SK-N-SH (cell line): ENCODE data around the gene IQSEC3. TPM values are rescaled to one million over a fixed set of nuclear protein-coding genes. Genes with fewer than 3 reads are reported as not detected.

Experiments
- CTCF ChIA-PET: fragments of 300-600, 350-600 bp; formaldehyde crosslinking; extraction: SDS; loops from one replicate; lab custom pipeline; 2021; lab: Yijun Ruan, JAX
- POLR2A ChIA-PET: fragments of 350-600 bp; sonication (Branson Sonifier 250); formaldehyde crosslinking; extraction: SDS; loops from one replicate; lab custom pipeline; 2020; ENCODE audit warnings: antibody characterized with exemption, inconsistent platforms; lab: Yijun Ruan, JAX
- DNase-seq: peaks from one replicate; pipeline ENCODE4 v3.0.0; 2012
- H2AFZ ChIP-seq: fragments of 200-600 bp; sonication (generic); 2 replicates; pipeline ENCODE4 v1.8.1; 2016; ENCODE audit warnings: antibody characterized with exemption, mild to moderate bottlenecking, low read depth
- H3F3A ChIP-seq: fragments of 200-600 bp; sonication (generic); replicated peaks from 2 replicates; pipeline ENCODE3; 2016; ENCODE audit warnings: antibody characterized with exemption, mild to moderate bottlenecking; ENCODE audit not compliant: insufficient read depth
- H3K27ac ChIP-seq, 2 experiments: fragments of 200-500 bp in 1 of 2; fragments of 200-600 bp in 1 of 2; sonication (Bioruptor generic) in 1 of 2; sonication (generic), shearing (Covaris generic) in 1 of 2; 2 replicates each; pipeline versions ENCODE4 v1.5.1 to v1.6.1; 2014 to 2016; ENCODE audit warnings: low read depth in 2 of 2, inconsistent platforms in 1 of 2, low read length in 1 of 2, mild to moderate bottlenecking in 1 of 2, mixed read lengths in 1 of 2
- H3K27me3 ChIP-seq: fragments of 200-600 bp; sonication (generic), shearing (Covaris generic); 2 replicates; pipeline ENCODE4 v1.6.1; 2016; ENCODE audit warnings: mixed run types; ENCODE audit not compliant: insufficient read depth
- H3K36me3 ChIP-seq, 2 experiments: fragments of 200-500 bp in 1 of 2; fragments of 200-600 bp in 1 of 2; sonication (Bioruptor generic) in 1 of 2; sonication (generic) in 1 of 2; replicated peaks in 1 of 2; 2 replicates each; pipeline versions ENCODE3 to v1.5.1; 2014 to 2016; ENCODE audit warnings: low read length in 1 of 2, mild to moderate bottlenecking in 1 of 2; ENCODE audit not compliant: insufficient read depth in 2 of 2, control insufficient read depth in 1 of 2
- H3K4me1 ChIP-seq, 2 experiments: fragments of 200-500 bp in 1 of 2; fragments of 200-600 bp in 1 of 2; sonication (Bioruptor generic) in 1 of 2; sonication (generic), shearing (Covaris generic) in 1 of 2; 2 replicates each; pipeline versions ENCODE4 v1.5.1 to v1.6.1; 2014 to 2016; ENCODE audit warnings: low read depth in 1 of 2, low read length in 1 of 2, mixed run types in 1 of 2; ENCODE audit not compliant: insufficient read depth in 2 of 2, control insufficient read depth in 1 of 2
- H3K4me2 ChIP-seq: fragments of 200-600 bp; sonication (generic), shearing (Covaris generic); 2 replicates; pipeline ENCODE4 v1.6.1; 2017; ENCODE audit warnings: mixed run types
- H3K4me3 ChIP-seq, 2 experiments: fragments of 200-500 bp in 1 of 2; fragments of 200-600 bp in 1 of 2; sonication (Bioruptor generic) in 1 of 2; sonication (generic), shearing (Covaris generic) in 1 of 2; 2 replicates each; pipeline versions ENCODE4 v1.5.1 to v1.8.1; 2014 to 2016; ENCODE audit warnings: low read depth in 2 of 2, inconsistent platforms in 1 of 2, low read length in 1 of 2, mild to moderate bottlenecking in 1 of 2, mixed read lengths in 1 of 2, moderate library complexity in 1 of 2
- H3K79me2 ChIP-seq: fragments of 200-600 bp; sonication (generic); 2 replicates; pipeline ENCODE4 v1.8.1; 2017; ENCODE audit warnings: mild to moderate bottlenecking; ENCODE audit not compliant: insufficient read depth
- H3K9ac ChIP-seq: fragments of 200-600 bp; sonication (generic); 2 replicates; pipeline ENCODE4 v1.6.1; 2017; ENCODE audit warnings: mixed run types
- H3K9me2 ChIP-seq: fragments of 200-600 bp; sonication (generic); 2 replicates; pipeline ENCODE4 v1.6.1; 2017; ENCODE audit warnings: mixed run types
- H3K9me3 ChIP-seq: fragments of 200-600 bp; sonication (generic); 2 replicates; pipeline ENCODE4 v1.6.1; 2017; ENCODE audit warnings: mixed run types, mild to moderate bottlenecking, moderate library complexity
- H4K20me1 ChIP-seq: fragments of 200-600 bp; sonication (generic); 2 replicates; pipeline ENCODE4 v1.6.1; 2017; ENCODE audit warnings: mild to moderate bottlenecking, mixed run types; ENCODE audit not compliant: insufficient read depth
- CHD2 ChIP-seq: fragments of 150-350 bp; IDR thresholded peaks from 2 replicates; pipeline ENCODE4 v1.6.1; 2018; ENCODE audit warnings: low read length; ENCODE audit not compliant: partially characterized antibody
- EP300 ChIP-seq, 2 experiments: IDR thresholded peaks; 2 replicates each; pipeline versions ENCODE4 v1.4.0 to v1.6.1; 2012; ENCODE audit warnings: borderline replicate concordance in 1 of 2, low read depth in 1 of 2, low read length in 1 of 2
- EZH2phosphoT487 ChIP-seq: fragments of 200-600 bp; sonication (generic); IDR thresholded peaks from 2 replicates; pipeline ENCODE4 v1.6.1; 2017; ENCODE audit warnings: low read depth, mixed run types, mild to moderate bottlenecking, antibody characterized with exemption, moderate library complexity, borderline replicate concordance
- FOSL2 ChIP-seq: IDR thresholded peaks from 2 replicates; pipeline ENCODE4 v1.4.0; 2012; ENCODE audit warnings: low read depth, mild to moderate bottlenecking, moderate library complexity, borderline replicate concordance
- FOXJ3 ChIP-seq: sonication (generic); formaldehyde crosslinking; IDR thresholded peaks from 2 replicates; pipeline ENCODE4 v1.5.1; 2020; ENCODE audit warnings: mild to moderate bottlenecking, missing genetic modification reagents
- GABPA ChIP-seq: IDR thresholded peaks from 2 replicates; pipeline ENCODE4 v1.4.0; 2012; ENCODE audit warnings: low read depth, mild to moderate bottlenecking
- GATA2 ChIP-seq: sonication (generic); formaldehyde crosslinking; IDR thresholded peaks from 2 replicates; pipeline ENCODE4 v1.5.0; 2020; ENCODE audit warnings: mild to moderate bottlenecking, missing genetic modification reagents
- JUND ChIP-seq: IDR thresholded peaks from 2 replicates; pipeline ENCODE4 v1.4.0; 2012
- MEF2A ChIP-seq: IDR thresholded peaks from 2 replicates; pipeline ENCODE4 v1.4.0; 2012; ENCODE audit warnings: low read depth, borderline replicate concordance
- MXI1 ChIP-seq: IDR thresholded peaks from 2 replicates; pipeline ENCODE4 v1.6.1; 2012; ENCODE audit warnings: mild to moderate bottlenecking, low read depth, low read length, improper control_type of control experiment
- PBX3 ChIP-seq: IDR thresholded peaks from 2 replicates; pipeline ENCODE4; 2012
- POLR2AphosphoS5 ChIP-seq: IDR thresholded peaks from 2 replicates; pipeline ENCODE4 v1.6.1; 2012; ENCODE audit warnings: low read depth, low read length
- RCOR1 ChIP-seq: fragments of 150-350 bp; IDR thresholded peaks from 2 replicates; pipeline ENCODE4 v1.6.1; 2017; ENCODE audit warnings: antibody characterized with exemption, low read length
- RXRA ChIP-seq: IDR thresholded peaks from 2 replicates; pipeline ENCODE4 v1.4.0; 2012; ENCODE audit warnings: low read depth, mild to moderate bottlenecking, borderline replicate concordance
- SIN3A ChIP-seq: IDR thresholded peaks from 2 replicates; pipeline ENCODE4 v1.6.1; 2012; ENCODE audit warnings: low read depth, mild to moderate bottlenecking, low read length, moderate library complexity, borderline replicate concordance
- SMC3 ChIP-seq: IDR thresholded peaks from 2 replicates; pipeline ENCODE4 v1.6.1; 2012; ENCODE audit warnings: low read depth, low read length, improper control_type of control experiment
- USF2 ChIP-seq: fragments of 150-350 bp; IDR thresholded peaks from 2 replicates; pipeline ENCODE4 v1.6.1; 2017; ENCODE audit warnings: antibody characterized with exemption, low read length, low read depth, borderline replicate concordance
- WGBS: methylation state at CpG from one replicate; pipeline ENCODE4 v1.1.6; 2017; ENCODE audit warnings: low lambda C conversion rate; 5-methylcytosine and 5-hydroxymethylcytosine counted together
- polyA plus RNA-seq, 3 experiments: library from polyadenylated mRNA; depleted of rRNA; stranded (reverse); fragments of >200 nt; gene quantifications; 2 replicates each; pipeline ENCODE4 v1.2.3, GENCODE V29; 2012
- TF ChIP-seq, protein P1 (sequence below): fragments of 150-350 bp; IDR thresholded peaks from 2 replicates; pipeline ENCODE4 v1.6.1; 2016; ENCODE audit warnings: mild to moderate bottlenecking, low read depth, low read length
- TF ChIP-seq, protein P2 (sequence below): IDR thresholded peaks from 2 replicates; pipeline ENCODE4 v1.6.1; 2012; ENCODE audit warnings: mild to moderate bottlenecking, low read depth, low read length, moderate library complexity

The IQSEC3 gene
- polyA plus RNA-seq, 1 of the 3 experiments (the other 2 are of a cell fraction) = 0.02 TPM

GRCh38 chr12:147242-147641, 80.7 kb downstream of the IQSEC3 start:
- H3F3A ChIP-seq = no peaks in the 10 kb centered on the region
- TF ChIP-seq GATA2 (CRISPR knock-in tag) = no peak
- no peak for TF ChIP-seq RCOR1
- TF ChIP-seq SMC3 = no peak
- TF ChIP-seq EZH2phosphoT487 = no peak
- TF ChIP-seq FOXJ3 (CRISPR knock-in tag) = no peak
- TF ChIP-seq, all 33 proteins: peak for 0
- no peaks in the 10 kb centered on the region for H3K79me2 ChIP-seq
- no peaks in the 10 kb centered on the region for H3K36me3 ChIP-seq
- ChIA-PET CTCF (interaction anchor here (1.0 to 2.2 kb wide), 4 partner anchors 10 to 73 kb away, joined by 3 to 4 read pairs (median 4); no protein-coding TSS in a partner anchor), POLR2A (no interaction called here)
- H3K9me3 ChIP-seq = no peaks in the 10 kb centered on the region
- 69% methylated on average over 6 of the region's 9 CpGs for WGBS
- no peaks in the 10 kb centered on the region for H3K27me3 ChIP-seq
- no peak overlapping the region for H3K4me3 ChIP-seq
- no peaks in the 10 kb centered on the region for H3K9me2 ChIP-seq
- no peaks in the 10 kb centered on the region for H4K20me1 ChIP-seq
- no peak overlapping the region for H2AFZ ChIP-seq
- no peak overlapping the region for H3K9ac ChIP-seq
- H3K4me1 ChIP-seq = peaks cover 0 to 3% of the 10 kb centered on the region in 2 experiments; a peak in 1 of 4 replicates
- H3K27ac ChIP-seq = no peak overlapping the region
- H3K4me2 ChIP-seq = no peak overlapping the region
- no peak for DNase-seq

DNA sequence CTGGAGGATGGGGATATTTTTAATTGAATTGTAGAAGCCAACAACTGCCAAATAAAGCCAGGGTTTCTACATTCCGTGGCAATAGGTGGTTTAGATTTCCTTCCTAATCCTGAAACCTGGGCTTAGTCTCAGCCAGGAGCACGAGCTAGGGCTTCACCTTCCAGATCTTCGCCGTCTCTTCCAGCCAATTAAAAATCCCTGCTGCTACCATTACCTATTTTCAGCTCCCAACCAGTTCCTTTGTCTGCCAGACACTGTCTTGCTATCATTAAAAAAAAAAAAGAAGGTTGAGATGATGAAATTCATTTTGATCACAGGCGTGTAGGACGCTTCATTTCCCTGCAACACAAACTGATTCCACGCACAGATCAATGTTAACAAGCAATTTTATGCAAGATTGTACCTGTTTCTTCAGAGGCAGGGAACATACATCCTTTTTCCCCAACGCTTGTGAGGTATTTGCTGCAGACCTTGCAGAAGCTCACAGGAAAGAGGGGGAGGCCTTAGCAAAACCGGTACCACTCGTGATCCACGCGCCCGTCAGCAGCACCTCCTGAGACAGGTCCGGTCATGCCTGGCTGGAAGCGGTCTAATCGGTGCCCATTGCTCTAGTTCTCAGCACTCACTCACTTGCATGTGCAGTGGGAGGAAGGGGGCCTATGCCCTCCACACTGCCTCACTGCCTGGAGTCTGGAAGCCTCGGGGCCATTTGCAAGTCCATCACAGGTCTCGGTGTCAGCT, 82.3 kb downstream of the IQSEC3 start:
- Histone ChIP-seq H3K9me3 (no peaks in the 10 kb centered on the region), H2AFZ (no peak overlapping the region), H3K4me1 (peaks cover 0 to 13% of the 10 kb centered on the region in 2 experiments; a peak in 1 of 4 replicates), H3K9me2 (no peaks in the 10 kb centered on the region), H3K4me2 (no peak overlapping the region), H3K9ac (no peak overlapping the region), H3F3A (no peaks in the 10 kb centered on the region), H3K4me3 (no peak overlapping the region), H3K79me2 (no peaks in the 10 kb centered on the region), H3K27me3 (no peaks in the 10 kb centered on the region), H3K27ac (no peak overlapping the region), H3K36me3 (no peaks in the 10 kb centered on the region), H4K20me1 (no peaks in the 10 kb centered on the region)
- POLR2A ChIA-PET = no interaction called here
- CTCF ChIA-PET = interaction anchor here (1.0 to 2.2 kb wide), 5 partner anchors 9 to 71 kb away, joined by 3 to 4 read pairs (median 3); no protein-coding TSS in a partner anchor
- TF ChIP-seq MEF2A (no peak), EP300 (IDR thresholded peaks at IDR 0.05; ENCODE audit: borderline replicate concordance in 1 of 2, low read depth in 1 of 2, low read length in 1 of 2) (no peak), PBX3 (no peak), CHD2 (no peak), RXRA (no peak), EZH2phosphoT487 (no peak), FOSL2 (no peak), SIN3A (no peak), JUND (no peak), GABPA (no peak), SMC3 (no peak), USF2 (no peak), MXI1 (no peak), POLR2AphosphoS5 (no peak)
- TF ChIP-seq, protein P1, sequence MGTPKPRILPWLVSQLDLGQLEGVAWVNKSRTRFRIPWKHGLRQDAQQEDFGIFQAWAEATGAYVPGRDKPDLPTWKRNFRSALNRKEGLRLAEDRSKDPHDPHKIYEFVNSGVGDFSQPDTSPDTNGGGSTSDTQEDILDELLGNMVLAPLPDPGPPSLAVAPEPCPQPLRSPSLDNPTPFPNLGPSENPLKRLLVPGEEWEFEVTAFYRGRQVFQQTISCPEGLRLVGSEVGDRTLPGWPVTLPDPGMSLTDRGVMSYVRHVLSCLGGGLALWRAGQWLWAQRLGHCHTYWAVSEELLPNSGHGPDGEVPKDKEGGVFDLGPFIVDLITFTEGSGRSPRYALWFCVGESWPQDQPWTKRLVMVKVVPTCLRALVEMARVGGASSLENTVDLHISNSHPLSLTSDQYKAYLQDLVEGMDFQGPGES = no peak
- TF ChIP-seq, protein P2, sequence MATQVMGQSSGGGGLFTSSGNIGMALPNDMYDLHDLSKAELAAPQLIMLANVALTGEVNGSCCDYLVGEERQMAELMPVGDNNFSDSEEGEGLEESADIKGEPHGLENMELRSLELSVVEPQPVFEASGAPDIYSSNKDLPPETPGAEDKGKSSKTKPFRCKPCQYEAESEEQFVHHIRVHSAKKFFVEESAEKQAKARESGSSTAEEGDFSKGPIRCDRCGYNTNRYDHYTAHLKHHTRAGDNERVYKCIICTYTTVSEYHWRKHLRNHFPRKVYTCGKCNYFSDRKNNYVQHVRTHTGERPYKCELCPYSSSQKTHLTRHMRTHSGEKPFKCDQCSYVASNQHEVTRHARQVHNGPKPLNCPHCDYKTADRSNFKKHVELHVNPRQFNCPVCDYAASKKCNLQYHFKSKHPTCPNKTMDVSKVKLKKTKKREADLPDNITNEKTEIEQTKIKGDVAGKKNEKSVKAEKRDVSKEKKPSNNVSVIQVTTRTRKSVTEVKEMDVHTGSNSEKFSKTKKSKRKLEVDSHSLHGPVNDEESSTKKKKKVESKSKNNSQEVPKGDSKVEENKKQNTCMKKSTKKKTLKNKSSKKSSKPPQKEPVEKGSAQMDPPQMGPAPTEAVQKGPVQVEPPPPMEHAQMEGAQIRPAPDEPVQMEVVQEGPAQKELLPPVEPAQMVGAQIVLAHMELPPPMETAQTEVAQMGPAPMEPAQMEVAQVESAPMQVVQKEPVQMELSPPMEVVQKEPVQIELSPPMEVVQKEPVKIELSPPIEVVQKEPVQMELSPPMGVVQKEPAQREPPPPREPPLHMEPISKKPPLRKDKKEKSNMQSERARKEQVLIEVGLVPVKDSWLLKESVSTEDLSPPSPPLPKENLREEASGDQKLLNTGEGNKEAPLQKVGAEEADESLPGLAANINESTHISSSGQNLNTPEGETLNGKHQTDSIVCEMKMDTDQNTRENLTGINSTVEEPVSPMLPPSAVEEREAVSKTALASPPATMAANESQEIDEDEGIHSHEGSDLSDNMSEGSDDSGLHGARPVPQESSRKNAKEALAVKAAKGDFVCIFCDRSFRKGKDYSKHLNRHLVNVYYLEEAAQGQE = no peak
- WGBS = 68% methylated on average over 16 of the region's 18 CpGs
- no peak for DNase-seq
